ENCODE measurements around the gene CHMP1B.

The CHMP1B gene

GRCh38 chr18:11902522-11903292 lies 51.5 kb downstream of the CHMP1B start:
- Histone ChIP-seq H3K27ac (ENCODE audit: low read length) (no peak overlapping the region), H3K4me3 (ENCODE audit: low read length in 2 of 2) (no peak overlapping the region), H3K27me3 (ENCODE audit: control insufficient read depth in 1 of 2, insufficient read depth in 2 of 2, low read length in 2 of 2) (no peaks in the 10 kb centered on the region), H3K9ac (ENCODE audit: low read length in 2 of 2) (no peak overlapping the region), H3K4me1 (ENCODE audit: control insufficient read depth, insufficient read depth, low read length) (peaks cover 5% of the 10 kb centered on the region), H3K9me3 (ENCODE audit: control insufficient read depth in 2 of 2, low read length in 2 of 2) (no peaks in the 10 kb centered on the region), H3K36me3 (ENCODE audit: control insufficient read depth in 2 of 2, insufficient read depth in 2 of 2, low read length in 2 of 2) (peaks cover 9 to 17% of the 10 kb centered on the region in 2 donors)
